NOMO-1 treated with DMSO at 0.1 percent for 48 hours (cell line): Measurements from ENCODE around the gene OBSL1.

Source experiments
- DNase-seq: peaks from one replicate; lab custom pipeline; 2025; ENCODE audit not compliant: unreplicated experiment; lab: John Stamatoyannopoulos, UW

The OBSL1 gene

GRCh38 chr2:219567791-219568361 is 3.5 kb downstream of the OBSL1 start:
- DNase-seq: no peak

DNA sequence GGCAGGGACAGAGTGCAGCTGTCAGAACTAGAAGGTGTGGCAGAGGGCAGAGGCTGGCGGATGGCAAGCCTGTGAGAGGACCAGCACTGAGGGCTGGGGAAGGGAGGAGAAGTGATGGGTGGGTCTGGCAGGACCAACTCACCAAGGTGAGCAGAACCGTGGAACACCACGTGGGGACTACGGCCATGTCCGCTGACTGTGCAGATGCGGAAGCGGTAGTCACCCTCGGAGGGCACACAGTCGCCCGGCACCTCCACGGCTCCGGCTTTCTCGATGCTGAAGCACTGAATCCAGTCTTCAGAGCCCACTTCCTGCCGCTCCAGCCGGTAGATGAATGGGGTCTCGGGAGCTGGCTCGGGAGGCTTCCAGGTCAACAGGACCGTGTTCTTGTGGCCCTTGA is 4.2 kb downstream of the OBSL1 start:
- no peak for DNase-seq

DNA sequence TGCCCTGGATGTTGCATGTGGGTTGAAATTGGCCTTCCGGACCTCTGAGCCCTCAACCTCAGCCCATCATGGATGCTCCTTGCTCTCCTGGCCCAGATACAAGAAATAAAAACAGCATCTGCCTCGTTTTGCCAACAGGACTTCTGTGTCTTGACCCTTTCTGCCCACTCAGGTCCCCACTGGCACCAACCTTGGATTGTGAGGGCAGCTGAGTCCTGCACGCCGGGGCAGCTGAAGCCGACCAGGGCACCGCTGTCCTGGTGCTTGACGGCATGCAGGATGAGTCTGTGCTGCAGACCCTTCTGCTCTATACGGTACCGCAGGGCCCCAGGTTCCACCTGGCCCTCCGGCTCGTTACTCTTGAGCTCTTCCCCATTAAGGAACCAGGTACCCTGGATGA is 4.7 kb downstream of the OBSL1 start:
- no peak for DNase-seq

DNA sequence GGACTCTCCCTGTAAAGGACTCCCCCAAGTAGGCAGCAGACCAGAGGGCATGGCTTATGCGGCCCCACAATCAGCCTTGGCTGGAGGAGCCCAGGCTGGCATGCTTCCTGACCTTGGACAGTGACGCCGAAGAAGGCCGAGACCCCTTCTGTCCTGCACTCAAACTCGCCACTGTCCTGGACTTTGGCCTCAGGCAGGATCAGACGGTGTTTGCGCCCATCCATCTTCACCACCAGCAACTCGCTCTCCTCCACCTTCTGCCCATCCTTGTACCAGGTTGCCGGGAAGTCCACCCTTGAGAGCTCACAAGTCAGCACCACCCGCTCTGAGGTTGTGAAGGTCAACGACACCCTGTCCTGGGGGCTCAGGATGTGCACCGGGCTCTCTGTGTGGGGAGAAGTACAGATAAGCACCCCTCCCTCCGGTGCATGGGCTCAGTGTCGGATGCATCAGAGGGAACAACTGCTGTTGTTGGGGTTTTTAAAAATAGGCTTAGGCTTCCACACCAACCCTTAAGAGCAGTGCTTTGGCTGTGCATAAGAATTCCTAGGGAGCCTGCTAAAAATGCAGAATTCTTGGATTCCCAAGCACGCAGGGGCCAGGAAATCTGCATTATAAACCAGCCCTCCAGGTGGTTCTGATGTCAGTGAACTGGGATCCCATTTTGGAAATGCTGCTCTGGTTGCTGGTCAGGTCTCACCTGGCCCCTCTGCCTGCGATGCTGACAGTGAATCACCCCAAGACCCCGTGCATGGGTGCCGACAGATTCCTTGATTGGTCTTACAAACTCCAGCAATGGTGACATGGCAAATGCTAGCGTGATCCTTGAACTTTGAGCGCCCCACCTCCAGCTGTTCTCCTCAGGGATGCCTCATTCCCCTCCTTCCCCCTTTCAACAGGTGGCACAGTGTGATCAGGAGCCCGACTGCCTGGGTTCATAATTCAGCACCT is 5.9 kb downstream of the OBSL1 start:
- no peak for DNase-seq

DNA sequence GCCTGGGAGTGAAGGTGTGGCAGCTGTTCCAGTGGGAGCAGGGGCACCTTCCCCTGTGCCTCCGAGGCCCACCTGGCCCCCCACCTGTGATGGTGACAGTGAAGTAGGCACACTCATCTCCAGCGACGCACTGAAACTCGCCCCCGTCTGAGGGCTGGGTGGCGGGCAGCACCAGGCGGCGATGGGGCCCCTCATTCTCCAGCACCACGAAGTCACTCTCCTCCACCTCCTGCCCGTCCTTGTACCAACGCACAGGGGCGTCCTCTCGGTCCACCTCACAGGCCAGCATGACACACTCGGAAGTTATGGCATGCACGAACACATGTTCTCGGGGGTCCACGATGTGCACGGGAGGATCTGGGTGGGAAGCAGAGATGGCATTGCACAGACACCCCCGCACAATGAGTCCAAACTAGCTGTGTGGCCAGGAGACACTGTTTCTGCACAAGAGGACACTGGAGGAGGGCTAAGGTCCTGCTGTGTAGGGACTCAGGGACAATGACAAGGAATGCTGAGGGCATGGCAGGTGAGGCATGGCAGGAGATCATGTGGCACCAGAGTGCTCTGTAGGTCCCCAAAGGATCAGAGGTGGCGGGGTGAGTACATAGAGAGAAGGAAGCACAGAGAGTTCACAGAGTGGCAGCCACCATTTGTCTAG is 7.9 kb downstream of the OBSL1 start:
- no peak for DNase-seq

DNA sequence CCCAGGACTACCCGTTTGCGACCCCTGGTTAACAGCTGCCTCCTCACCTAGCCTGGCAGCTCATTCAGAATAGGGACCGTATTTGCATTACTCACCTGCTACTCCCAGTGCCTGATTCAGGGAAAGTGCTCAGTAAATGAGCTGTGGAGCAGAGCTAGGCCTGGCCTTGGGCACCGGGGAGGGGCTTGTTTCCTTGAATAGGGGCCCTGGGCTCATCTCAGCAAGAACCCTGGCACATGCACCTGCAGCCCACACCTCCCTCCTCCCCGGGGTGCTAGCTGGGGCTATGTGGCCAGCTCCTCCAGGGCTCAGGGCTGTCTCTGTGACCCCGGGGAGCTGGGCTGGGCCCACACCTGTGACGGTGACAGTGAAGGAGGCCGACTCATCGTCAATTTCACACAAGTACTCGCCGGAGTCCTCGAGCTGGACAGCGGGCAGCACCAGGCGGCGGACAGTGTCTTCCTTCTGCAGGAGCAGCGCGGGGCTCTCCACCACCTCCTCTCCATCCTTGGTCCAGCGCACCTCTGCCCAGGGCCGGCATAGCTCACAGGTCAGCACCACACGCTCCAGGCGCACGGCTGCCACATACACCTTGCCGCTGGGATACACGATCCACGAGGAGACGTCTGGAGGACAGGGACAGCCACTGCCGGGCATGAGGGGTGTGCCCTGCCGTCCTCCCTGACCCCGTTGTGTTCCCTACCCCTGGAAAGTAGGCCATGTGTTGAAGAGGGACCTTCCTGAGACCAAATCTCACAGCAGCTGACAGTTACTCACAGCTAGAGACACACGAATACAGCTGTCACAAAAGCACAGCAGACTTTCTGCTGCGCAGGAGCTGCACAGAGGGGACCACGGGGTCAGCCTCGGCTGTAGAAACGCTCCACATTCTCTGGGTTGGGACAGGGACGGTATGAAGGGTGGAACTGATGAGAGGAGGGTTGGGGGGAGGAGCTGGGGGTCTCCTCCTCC is 9.0 kb downstream of the OBSL1 start:
- no peak for DNase-seq

- DNase-seq: no peak
These were observed 9.9 kb downstream of the OBSL1 start for GRCh38 chr2:219561179-219562048.

DNA sequence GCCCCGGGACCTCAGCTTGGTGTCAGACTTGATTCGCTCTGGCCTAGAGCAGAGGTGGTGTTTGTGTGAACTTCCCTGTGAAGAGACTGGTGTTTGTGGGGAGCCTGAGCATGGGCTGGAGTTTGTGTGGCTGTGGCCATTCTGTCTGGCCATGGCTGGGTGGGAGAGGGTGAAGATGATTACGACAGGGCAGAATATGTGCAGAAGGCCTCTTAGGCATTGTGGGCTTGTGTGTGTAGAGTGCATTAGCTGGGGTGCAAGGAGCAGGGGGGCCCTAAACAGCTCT is 10.5 kb downstream of the OBSL1 start:
- DNase-seq: no peak

- no peak for DNase-seq
These were observed 11.1 kb downstream of the OBSL1 start for GRCh38 chr2:219560037-219560892.

GRCh38 chr2:219559156-219559915 is 12.0 kb downstream of the OBSL1 start:
- DNase-seq: no peak

- DNase-seq: no peak
These were observed 13.3 kb downstream of the OBSL1 start for GRCh38 chr2:219557791-219558785.

- DNase-seq: no peak
These were observed 14.0 kb downstream of the OBSL1 start for GRCh38 chr2:219557320-219557719.

DNA sequence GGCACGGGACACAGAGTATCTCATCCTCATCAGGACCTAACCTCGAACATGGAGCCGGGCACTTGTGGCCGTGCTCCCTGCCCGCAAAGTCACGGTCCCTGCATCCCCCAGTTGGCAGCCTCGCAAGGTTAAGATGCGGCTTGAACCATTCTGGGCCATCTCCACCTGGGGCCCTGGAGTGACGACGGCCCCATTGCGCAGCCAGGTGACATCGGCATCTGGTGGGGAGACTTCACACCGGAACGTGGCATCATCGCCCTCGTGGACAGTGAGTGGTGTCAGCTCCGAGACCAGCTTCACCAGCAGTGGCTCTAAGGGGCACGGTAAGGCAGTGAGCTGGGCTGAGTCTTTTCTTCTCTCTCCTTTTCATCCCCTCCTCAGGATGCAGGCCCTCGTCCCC is 14.9 kb downstream of the OBSL1 start:
- DNase-seq: no peak

- no peak for DNase-seq
These were observed 15.4 kb downstream of the OBSL1 start for GRCh38 chr2:219555956-219556355.

DNA sequence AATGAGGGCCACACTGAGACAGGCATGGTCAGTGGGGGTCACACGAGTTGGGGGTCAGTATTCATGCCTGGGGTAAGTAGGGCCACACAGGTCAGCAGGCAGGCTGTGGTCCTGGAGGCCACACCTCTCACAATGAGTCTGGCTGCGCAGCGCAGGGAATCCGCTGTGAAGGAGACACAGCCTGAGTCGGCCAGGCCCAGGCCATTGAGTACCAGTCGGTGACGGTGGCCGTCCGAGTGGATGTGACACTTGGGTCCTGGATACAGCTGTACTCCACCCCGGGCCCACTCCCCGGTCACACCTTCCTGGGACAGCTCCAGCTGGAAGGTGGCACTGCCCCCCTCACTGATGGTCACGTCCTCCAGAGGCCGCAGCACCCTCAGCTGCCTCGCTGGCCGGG is 17.0 kb downstream of the OBSL1 start:
- no peak for DNase-seq

GRCh38 chr2:219553463-219553963 is 17.8 kb downstream of the OBSL1 start:
- DNase-seq: no peak

- no peak for DNase-seq
These were observed 18.2 kb downstream of the OBSL1 start for GRCh38 chr2:219553168-219553417.
